Stimulated activated naive CD8-positive, alpha-beta T cell treated with anti-CD3 and anti-CD28 coated beads, Interleukin-15, Interleukin-2, amounts not matched to agents 100 ng/mL and 50 ng/mL, for 24 hours (primary cell): ENCODE results near the gene PTAFR.
A peak's percentile ranks its signal among the peaks of the same experiment; 100 is the strongest.
"Not testable (repeated sequence)": the region's sequence is repeated elsewhere in the genome, so short reads cannot be mapped to it uniquely, and the experiment has no call there.

ENCODE experiments used
- H3K27ac Mint-ChIP-seq: one replicate; pipeline ENCODE4 v1.8.0; 2021; ENCODE audit warnings: mild to moderate bottlenecking, mixed read lengths
- H3K27me3 Mint-ChIP-seq: one replicate; pipeline ENCODE4 v1.8.0; 2021; ENCODE audit warnings: mixed read lengths
- H3K36me3 Mint-ChIP-seq: one replicate; pipeline ENCODE4 v1.8.0; 2021; ENCODE audit warnings: low read depth, mixed read lengths
- H3K4me1 Mint-ChIP-seq: one replicate; pipeline ENCODE4 v1.8.0; 2021; ENCODE audit warnings: low read depth, mixed read lengths
- H3K4me3 Mint-ChIP-seq: one replicate; pipeline ENCODE4 v1.8.0; 2021; ENCODE audit warnings: mild to moderate bottlenecking, mixed read lengths
- H3K9me3 Mint-ChIP-seq: one replicate; pipeline ENCODE4 v1.8.0; 2021; ENCODE audit warnings: mixed read lengths

PTAFR gene

GRCh38 chr1:28139866-28140265 lies 36.6 kb downstream of the PTAFR start:
- H3K9me3 Mint-ChIP-seq, H3K36me3 Mint-ChIP-seq, H3K4me3 Mint-ChIP-seq, H3K27ac Mint-ChIP-seq: not testable (repeated sequence)
- Mint-ChIP-seq H3K27me3 (peaks cover 22% of the 10 kb centered on the region), H3K4me1 (peaks cover 49% of the 10 kb centered on the region)

GRCh38 chr1:28139025-28139712 lies 37.3 kb downstream of the PTAFR start:
- Mint-ChIP-seq H3K9me3 (no peaks in the 10 kb centered on the region), H3K27ac (no peak overlapping the region), H3K4me3 (no peak overlapping the region), H3K36me3 (no peaks in the 10 kb centered on the region), H3K4me1 (peaks cover 42% of the 10 kb centered on the region), H3K27me3 (peaks cover 22% of the 10 kb centered on the region)

GRCh38 chr1:28136922-28137613 lies 39.4 kb downstream of the PTAFR start:
- Mint-ChIP-seq H3K4me3 (no peak overlapping the region), H3K9me3 (no peaks in the 10 kb centered on the region), H3K27me3 (peaks cover 31% of the 10 kb centered on the region), H3K27ac (peak overlapping the region; percentile 59), H3K4me1 (peaks cover 36% of the 10 kb centered on the region), H3K36me3 (no peaks in the 10 kb centered on the region)

GRCh38 chr1:28136169-28136921 lies 40.1 kb downstream of the PTAFR start:
- H3K4me1 Mint-ChIP-seq: peaks cover 36% of the 10 kb centered on the region
- no peak overlapping the region for H3K4me3 Mint-ChIP-seq
- peaks cover 31% of the 10 kb centered on the region for H3K27me3 Mint-ChIP-seq
- no peaks in the 10 kb centered on the region for H3K9me3 Mint-ChIP-seq
- H3K36me3 Mint-ChIP-seq: no peaks in the 10 kb centered on the region
- H3K27ac Mint-ChIP-seq: peak overlapping the region; percentile 59

- Mint-ChIP-seq H3K9me3 (no peaks in the 10 kb centered on the region), H3K27me3 (peaks cover 31% of the 10 kb centered on the region), H3K4me3 (no peak overlapping the region), H3K27ac (no peak overlapping the region), H3K36me3 (no peaks in the 10 kb centered on the region), H3K4me1 (peaks cover 36% of the 10 kb centered on the region)
These were observed 40.9 kb downstream of the PTAFR start for GRCh38 chr1:28135371-28136168.

GRCh38 chr1:28134651-28135207 lies 41.8 kb downstream of the PTAFR start:
- no peak overlapping the region for H3K27ac Mint-ChIP-seq
- H3K9me3 Mint-ChIP-seq: no peaks in the 10 kb centered on the region
- peaks cover 36% of the 10 kb centered on the region for H3K4me1 Mint-ChIP-seq
- H3K4me3 Mint-ChIP-seq: no peak overlapping the region
- H3K36me3 Mint-ChIP-seq: no peaks in the 10 kb centered on the region
- H3K27me3 Mint-ChIP-seq: peaks cover 31% of the 10 kb centered on the region

GRCh38 chr1:28132171-28133167 lies 44.0 kb downstream of the PTAFR start:
- Mint-ChIP-seq H3K4me3 (no peak overlapping the region), H3K27ac (no peak overlapping the region), H3K27me3 (peaks cover 22% of the 10 kb centered on the region)

GRCh38 chr1:28130901-28131300 lies 45.6 kb downstream of the PTAFR start:
- no peak overlapping the region for H3K4me3 Mint-ChIP-seq
- H3K4me1 Mint-ChIP-seq: peaks cover 20% of the 10 kb centered on the region
- H3K9me3 Mint-ChIP-seq: no peaks in the 10 kb centered on the region
- peaks cover 21% of the 10 kb centered on the region for H3K27me3 Mint-ChIP-seq
- H3K36me3 Mint-ChIP-seq: no peaks in the 10 kb centered on the region
- no peak overlapping the region for H3K27ac Mint-ChIP-seq

More at GRCh38 chr1:28132171-28133167, 44.0 kb downstream of the PTAFR start:
- no peaks in the 10 kb centered on the region for H3K36me3 Mint-ChIP-seq
- H3K4me1 Mint-ChIP-seq: peaks cover 29% of the 10 kb centered on the region
- no peaks in the 10 kb centered on the region for H3K9me3 Mint-ChIP-seq

- peaks cover 21% of the 10 kb centered on the region for H3K27me3 Mint-ChIP-seq
These were observed 47.3 kb downstream of the PTAFR start for GRCh38 chr1:28129150-28129549.

GRCh38 chr1:28127617-28128257 lies 48.8 kb downstream of the PTAFR start:
- H3K27ac Mint-ChIP-seq: no peak overlapping the region
- H3K27me3 Mint-ChIP-seq: peaks cover 18% of the 10 kb centered on the region
- no peaks in the 10 kb centered on the region for H3K9me3 Mint-ChIP-seq
- no peak overlapping the region for H3K4me3 Mint-ChIP-seq
- peaks cover 16% of the 10 kb centered on the region for H3K4me1 Mint-ChIP-seq
- no peaks in the 10 kb centered on the region for H3K36me3 Mint-ChIP-seq

More at GRCh38 chr1:28129150-28129549, 47.3 kb downstream of the PTAFR start:
- Mint-ChIP-seq H3K4me3 (no peak overlapping the region), H3K27ac (no peak overlapping the region), H3K4me1 (peaks cover 11% of the 10 kb centered on the region), H3K36me3 (no peaks in the 10 kb centered on the region), H3K9me3 (no peaks in the 10 kb centered on the region)

GRCh38 chr1:28126783-28127490 lies 49.6 kb downstream of the PTAFR start:
- H3K27ac Mint-ChIP-seq: no peak overlapping the region
- no peaks in the 10 kb centered on the region for H3K9me3 Mint-ChIP-seq
- peaks cover 18% of the 10 kb centered on the region for H3K27me3 Mint-ChIP-seq
- H3K4me1 Mint-ChIP-seq: peaks cover 16% of the 10 kb centered on the region
- no peaks in the 10 kb centered on the region for H3K36me3 Mint-ChIP-seq
- H3K4me3 Mint-ChIP-seq: no peak overlapping the region

GRCh38 chr1:28126212-28126611 lies 50.3 kb downstream of the PTAFR start:
- peaks cover 18% of the 10 kb centered on the region for H3K27me3 Mint-ChIP-seq
- H3K36me3 Mint-ChIP-seq: no peaks in the 10 kb centered on the region
- H3K9me3 Mint-ChIP-seq: no peaks in the 10 kb centered on the region
- no peak overlapping the region for H3K27ac Mint-ChIP-seq
- H3K4me1 Mint-ChIP-seq: peaks cover 16% of the 10 kb centered on the region
- no peak overlapping the region for H3K4me3 Mint-ChIP-seq
